ENCODE data around the gene POMC.

DNA sequence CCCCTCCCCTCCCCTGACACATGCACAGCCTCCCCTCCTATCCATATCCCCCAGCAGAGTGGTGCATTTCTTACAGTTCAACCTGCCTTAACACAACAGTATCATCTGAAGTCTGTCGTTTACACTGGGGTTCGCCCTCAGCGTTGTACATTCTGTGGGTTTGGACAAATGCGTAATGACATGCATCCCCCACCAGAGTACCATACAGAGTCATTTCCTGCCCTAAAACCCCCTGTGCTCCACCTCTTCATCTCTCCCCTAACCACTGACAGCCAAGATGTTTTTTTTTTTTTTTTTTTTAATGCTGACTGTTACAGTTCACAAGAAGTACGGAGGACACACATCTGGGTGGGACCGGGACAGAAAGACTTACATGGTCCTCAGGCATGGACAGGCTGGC is 22.6 kb downstream of the POMC start:
- TF ChIP-seq, protein P1, sequence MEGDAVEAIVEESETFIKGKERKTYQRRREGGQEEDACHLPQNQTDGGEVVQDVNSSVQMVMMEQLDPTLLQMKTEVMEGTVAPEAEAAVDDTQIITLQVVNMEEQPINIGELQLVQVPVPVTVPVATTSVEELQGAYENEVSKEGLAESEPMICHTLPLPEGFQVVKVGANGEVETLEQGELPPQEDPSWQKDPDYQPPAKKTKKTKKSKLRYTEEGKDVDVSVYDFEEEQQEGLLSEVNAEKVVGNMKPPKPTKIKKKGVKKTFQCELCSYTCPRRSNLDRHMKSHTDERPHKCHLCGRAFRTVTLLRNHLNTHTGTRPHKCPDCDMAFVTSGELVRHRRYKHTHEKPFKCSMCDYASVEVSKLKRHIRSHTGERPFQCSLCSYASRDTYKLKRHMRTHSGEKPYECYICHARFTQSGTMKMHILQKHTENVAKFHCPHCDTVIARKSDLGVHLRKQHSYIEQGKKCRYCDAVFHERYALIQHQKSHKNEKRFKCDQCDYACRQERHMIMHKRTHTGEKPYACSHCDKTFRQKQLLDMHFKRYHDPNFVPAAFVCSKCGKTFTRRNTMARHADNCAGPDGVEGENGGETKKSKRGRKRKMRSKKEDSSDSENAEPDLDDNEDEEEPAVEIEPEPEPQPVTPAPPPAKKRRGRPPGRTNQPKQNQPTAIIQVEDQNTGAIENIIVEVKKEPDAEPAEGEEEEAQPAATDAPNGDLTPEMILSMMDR (IDR thresholded peaks at IDR 0.05 in 2 of 3, conservative IDR thresholded peaks at IDR 0.05 in 1 of 3; ENCODE audit: borderline replicate concordance in 1 of 3, insufficient read depth in 1 of 3, low read depth in 2 of 3, low read length in 2 of 3), result no peak
- TF ChIP-seq POLR2A (IDR thresholded peaks at IDR 0.05; ENCODE audit: borderline replicate concordance, extremely low read depth, insufficient read depth, insufficient read length), result no peak
- no peak for TF ChIP-seq ZNF274 (IDR thresholded peaks at IDR 0.05; ENCODE audit: low read depth, low read length)
- TF ChIP-seq RAD21 (IDR thresholded peaks at IDR 0.05; ENCODE audit: low read depth), result no peak
- no peak for TF ChIP-seq ELF1 (IDR thresholded peaks at IDR 0.05; ENCODE audit: borderline replicate concordance, low read depth)
